ENCODE measurements around the gene NCOA3. TPM values are rescaled to one million over a fixed set of nuclear protein-coding genes. Genes with fewer than 3 reads are reported as not detected.

Gene NCOA3
- total RNA-seq, 1 experiment from 2014 or later, result 23.3 TPM

DNA sequence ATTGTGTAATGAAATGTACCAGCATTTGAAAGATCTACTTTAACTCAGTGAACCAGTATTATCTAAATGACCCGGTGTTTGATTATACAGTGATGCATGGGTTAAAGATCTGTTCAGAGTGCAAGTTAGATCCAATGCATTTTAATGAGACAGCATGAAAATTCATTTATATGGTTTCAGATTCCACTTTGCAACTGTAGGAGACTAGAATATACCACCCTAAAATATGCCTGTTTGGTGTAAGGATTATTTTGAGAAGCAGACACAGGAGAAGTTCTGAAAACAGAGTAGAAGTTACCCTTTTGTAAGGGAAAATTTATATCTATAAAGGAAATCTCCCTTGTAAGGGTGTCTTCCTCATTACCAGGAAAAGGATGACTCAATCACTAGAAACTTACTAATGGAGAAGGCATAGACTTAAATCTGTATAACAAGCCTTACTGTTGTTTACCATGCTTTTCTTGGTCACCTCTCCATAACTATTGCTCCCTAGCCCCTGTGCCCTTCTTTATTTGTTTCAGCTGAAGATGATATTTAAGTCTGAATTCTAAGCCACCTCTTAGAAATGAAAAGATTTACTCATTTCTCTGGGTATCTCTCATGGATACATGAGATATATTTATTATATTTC lies 105.4 kb downstream of the NCOA3 start:
- H3K9me3 Mint-ChIP-seq, result peaks cover 9 to 12% of the 10 kb centered on the region in 2 experiments; a peak in 4 of 5 replicates
- H3K27me3 ChIP-seq (ENCODE audit: insufficient read depth, low read length), result no peaks in the 10 kb centered on the region
- H3T11ph ChIP-seq (ENCODE audit: low read length), result no peak overlapping the region
- no peak overlapping the region for H3K18ac ChIP-seq (ENCODE audit: insufficient read length, low read depth, low read length)
- H3K23me2 ChIP-seq (ENCODE audit: insufficient read length, low read depth, low read length, poor library complexity, severe bottlenecking), result no peaks in the 10 kb centered on the region
- TF ChIP-seq, protein P1, sequence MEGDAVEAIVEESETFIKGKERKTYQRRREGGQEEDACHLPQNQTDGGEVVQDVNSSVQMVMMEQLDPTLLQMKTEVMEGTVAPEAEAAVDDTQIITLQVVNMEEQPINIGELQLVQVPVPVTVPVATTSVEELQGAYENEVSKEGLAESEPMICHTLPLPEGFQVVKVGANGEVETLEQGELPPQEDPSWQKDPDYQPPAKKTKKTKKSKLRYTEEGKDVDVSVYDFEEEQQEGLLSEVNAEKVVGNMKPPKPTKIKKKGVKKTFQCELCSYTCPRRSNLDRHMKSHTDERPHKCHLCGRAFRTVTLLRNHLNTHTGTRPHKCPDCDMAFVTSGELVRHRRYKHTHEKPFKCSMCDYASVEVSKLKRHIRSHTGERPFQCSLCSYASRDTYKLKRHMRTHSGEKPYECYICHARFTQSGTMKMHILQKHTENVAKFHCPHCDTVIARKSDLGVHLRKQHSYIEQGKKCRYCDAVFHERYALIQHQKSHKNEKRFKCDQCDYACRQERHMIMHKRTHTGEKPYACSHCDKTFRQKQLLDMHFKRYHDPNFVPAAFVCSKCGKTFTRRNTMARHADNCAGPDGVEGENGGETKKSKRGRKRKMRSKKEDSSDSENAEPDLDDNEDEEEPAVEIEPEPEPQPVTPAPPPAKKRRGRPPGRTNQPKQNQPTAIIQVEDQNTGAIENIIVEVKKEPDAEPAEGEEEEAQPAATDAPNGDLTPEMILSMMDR (conservative IDR thresholded peaks at IDR 0.05), result no peak
- no peak overlapping the region for H2BK20ac ChIP-seq (ENCODE audit: low read depth, low read length, poor library complexity, severe bottlenecking)
- H3K4ac ChIP-seq (ENCODE audit: low read depth, low read length), result no peak overlapping the region
- H3K4me1 ChIP-seq (ENCODE audit: insufficient read depth, low read length), result no peaks in the 10 kb centered on the region
- H3K27ac ChIP-seq (ENCODE audit: insufficient read length, low read depth, low read length), result no peak overlapping the region
- H3K14ac ChIP-seq (ENCODE audit: insufficient read depth, low read length), result no peak overlapping the region
- no peaks in the 10 kb centered on the region for H4K20me1 ChIP-seq (ENCODE audit: control insufficient read depth, insufficient read depth, insufficient read length)
- H3K79me1 ChIP-seq (ENCODE audit: insufficient read depth, low read depth, low read length, poor library complexity, severe bottlenecking), result peaks cover 2% of the 10 kb centered on the region
- no peaks in the 10 kb centered on the region for H3K9me3 ChIP-seq (ENCODE audit: control insufficient read depth, low read depth, low read length)
- no peak overlapping the region for H3K4me2 ChIP-seq (ENCODE audit: insufficient read depth, insufficient read length, low read length)
- no peaks in the 10 kb centered on the region for H3K79me2 ChIP-seq (ENCODE audit: insufficient read depth, low read length)
- no peak for DNase-seq
- H3K36me3 Mint-ChIP-seq (ENCODE audit: insufficient read depth in 1 of 3, low read depth in 3 of 3), result peaks cover 12 to 15% (median 15%) of the 10 kb centered on the region in 3 experiments
- H2AFZ ChIP-seq (ENCODE audit: low read length), result no peak overlapping the region
- no peak overlapping the region for H3K9ac ChIP-seq (ENCODE audit: extremely low read depth, insufficient read length, low read length)
- no CpG with 5 or more reads among the region's 1 CpG for WGBS (ENCODE audit: extremely low coverage, insufficient read length, low lambda C conversion rate)
- H3K27me3 Mint-ChIP-seq (ENCODE audit: low read depth), result no peaks in the 10 kb centered on the region; the same call in 1 of the 2 replicates
- no peak overlapping the region for H3K23ac ChIP-seq (ENCODE audit: insufficient read length, low read depth, low read length)
- H4K8ac ChIP-seq (replicated peaks; ENCODE audit: insufficient read length, low read depth, low read length), result no peak overlapping the region
- H4K91ac ChIP-seq (ENCODE audit: insufficient read length, low read depth, low read length), result no peak overlapping the region
- H2BK15ac ChIP-seq (ENCODE audit: low read depth, low read length), result no peak overlapping the region
- no peak overlapping the region for H4K5ac ChIP-seq (ENCODE audit: insufficient read length, low read depth, low read length)
- peak overlapping the region in 2 of 3 experiments; percentile 16 to 87; a peak in 2 of 7 replicates for H3K27ac Mint-ChIP-seq
- no peak overlapping the region for H2BK5ac ChIP-seq (ENCODE audit: insufficient read length, low read length)
- H3K56ac ChIP-seq (ENCODE audit: insufficient read length, low read depth, low read length), result no peak overlapping the region
- H3K4me1 Mint-ChIP-seq, result peaks cover 14 to 20% of the 10 kb centered on the region in 2 experiments
- H2BK12ac ChIP-seq (ENCODE audit: insufficient read length, low read depth, low read length), result no peak overlapping the region
- no peak overlapping the region for H3K4me3 Mint-ChIP-seq
- H2BK120ac ChIP-seq (ENCODE audit: low read depth, low read length, poor library complexity, severe bottlenecking), result no peak overlapping the region
- H2AK5ac ChIP-seq (ENCODE audit: insufficient read length, low read length), result no peak overlapping the region

Data from H9 (cell line).